ENCODE results near the gene SH2D3C. TPM values are rescaled to one million over a fixed set of nuclear protein-coding genes. Genes with fewer than 3 reads are reported as not detected.
"Not testable (repeated sequence)": the region's sequence is repeated elsewhere in the genome, so short reads cannot be mapped to it uniquely, and the experiment has no call there.

The SH2D3C gene
- total RNA-seq, 2 experiments from 2014 or later = 10.9 to 11.8 TPM

DNA sequence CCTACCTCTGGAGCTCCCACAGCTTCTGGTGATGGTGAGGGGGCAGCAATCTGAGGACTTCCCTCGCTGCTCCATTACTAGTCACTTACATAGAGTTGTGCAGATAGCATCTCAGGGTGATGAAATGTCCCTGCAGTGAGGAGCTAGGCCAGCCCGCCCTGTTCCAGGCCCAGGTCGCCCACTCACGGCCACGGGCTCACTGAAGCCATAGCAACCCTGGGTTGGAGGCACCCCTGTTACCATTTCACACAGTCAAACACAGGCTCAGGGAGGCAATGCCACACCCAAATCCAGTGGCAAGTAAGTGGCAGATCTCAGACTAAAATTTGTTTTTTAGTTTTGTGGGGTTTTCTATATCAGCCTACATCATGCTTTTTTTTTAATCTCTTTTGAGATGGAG lies 19.6 kb downstream of the SH2D3C start:
- H3K9me3 Mint-ChIP-seq = no peaks in the 10 kb centered on the region
- ATAC-seq (ENCODE audit: poor library complexity) (no peak), DNase-seq (no peak)
- peak overlapping the region; percentile 21 for H3K27ac Mint-ChIP-seq
- Histone ChIP-seq H3K27ac (ENCODE audit: low read depth in 1 of 2, low read length in 2 of 2) (no peak overlapping the region), H3K9me3 (ENCODE audit: control insufficient read depth in 1 of 2, insufficient read depth in 1 of 2, low read length in 2 of 2) (no peaks in the 10 kb centered on the region), H3K36me3 (ENCODE audit: insufficient read depth, low read length) (peaks cover 74% of the 10 kb centered on the region), H3K27me3 (ENCODE audit: control insufficient read depth in 1 of 2, insufficient read depth in 2 of 2, low read length in 2 of 2) (no peaks in the 10 kb centered on the region), H3K4me1 (ENCODE audit: insufficient read depth, low read length) (peaks cover 25% of the 10 kb centered on the region), H3K4me3 (ENCODE audit: low read length) (no peak overlapping the region)
- H3K27me3 Mint-ChIP-seq = no peaks in the 10 kb centered on the region
- POLR2A ChIA-PET = no interaction called here
- H3K36me3 Mint-ChIP-seq (ENCODE audit: low read depth) = peaks cover 40% of the 10 kb centered on the region
- intact Hi-C loops (cut with DNase I, micrococcal nuclease) = no loop called here
- no peak overlapping the region for H3K4me3 Mint-ChIP-seq
- TF ChIP-seq, protein P1, sequence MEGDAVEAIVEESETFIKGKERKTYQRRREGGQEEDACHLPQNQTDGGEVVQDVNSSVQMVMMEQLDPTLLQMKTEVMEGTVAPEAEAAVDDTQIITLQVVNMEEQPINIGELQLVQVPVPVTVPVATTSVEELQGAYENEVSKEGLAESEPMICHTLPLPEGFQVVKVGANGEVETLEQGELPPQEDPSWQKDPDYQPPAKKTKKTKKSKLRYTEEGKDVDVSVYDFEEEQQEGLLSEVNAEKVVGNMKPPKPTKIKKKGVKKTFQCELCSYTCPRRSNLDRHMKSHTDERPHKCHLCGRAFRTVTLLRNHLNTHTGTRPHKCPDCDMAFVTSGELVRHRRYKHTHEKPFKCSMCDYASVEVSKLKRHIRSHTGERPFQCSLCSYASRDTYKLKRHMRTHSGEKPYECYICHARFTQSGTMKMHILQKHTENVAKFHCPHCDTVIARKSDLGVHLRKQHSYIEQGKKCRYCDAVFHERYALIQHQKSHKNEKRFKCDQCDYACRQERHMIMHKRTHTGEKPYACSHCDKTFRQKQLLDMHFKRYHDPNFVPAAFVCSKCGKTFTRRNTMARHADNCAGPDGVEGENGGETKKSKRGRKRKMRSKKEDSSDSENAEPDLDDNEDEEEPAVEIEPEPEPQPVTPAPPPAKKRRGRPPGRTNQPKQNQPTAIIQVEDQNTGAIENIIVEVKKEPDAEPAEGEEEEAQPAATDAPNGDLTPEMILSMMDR (IDR thresholded peaks at IDR 0.05) = no peak
- H3K4me1 Mint-ChIP-seq (ENCODE audit: low read depth) = peaks cover 21% of the 10 kb centered on the region
- CTCF ChIA-PET = no interaction called here

DNA sequence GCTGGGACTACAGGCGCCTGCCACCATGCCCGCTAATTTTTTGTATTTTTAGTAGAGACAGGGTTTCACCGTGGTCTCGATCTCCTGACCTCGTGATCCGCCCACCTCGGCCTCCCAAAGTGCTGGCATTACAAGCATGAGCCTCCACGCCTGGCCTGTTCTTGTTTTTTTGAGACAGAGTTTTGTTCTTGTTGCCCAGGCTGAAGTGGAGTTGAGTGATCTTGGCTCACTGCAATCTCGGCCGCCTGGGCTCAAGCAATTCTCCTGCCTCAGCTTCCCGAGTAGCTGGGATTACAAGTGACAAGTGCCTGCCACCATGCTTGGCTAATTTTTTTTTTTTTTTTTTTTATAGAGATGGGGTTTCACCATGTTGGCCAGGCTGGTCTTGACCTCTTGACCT lies 21.7 kb downstream of the SH2D3C start:
- intact Hi-C loops (cut with DNase I, micrococcal nuclease); H3K4me1 ChIP-seq (ENCODE audit: insufficient read depth, low read length); H3K9me3 ChIP-seq (ENCODE audit: control insufficient read depth in 1 of 2, insufficient read depth in 1 of 2, low read length in 2 of 2); H3K9me3 Mint-ChIP-seq; H3K27ac ChIP-seq (ENCODE audit: low read depth in 1 of 2, low read length in 2 of 2); DNase-seq; H3K4me3 ChIP-seq (ENCODE audit: low read length); H3K4me3 Mint-ChIP-seq; H3K27me3 ChIP-seq (ENCODE audit: control insufficient read depth in 1 of 2, insufficient read depth in 2 of 2, low read length in 2 of 2); H3K4me1 Mint-ChIP-seq (ENCODE audit: low read depth); ATAC-seq (ENCODE audit: poor library complexity); H3K27me3 Mint-ChIP-seq; H3K27ac Mint-ChIP-seq: not testable (repeated sequence)
- H3K36me3 ChIP-seq (ENCODE audit: insufficient read depth, low read length) = peaks cover 68% of the 10 kb centered on the region
- H3K36me3 Mint-ChIP-seq (ENCODE audit: low read depth) = peaks cover 39% of the 10 kb centered on the region
- ChIA-PET CTCF (interaction anchor here (0.6 to 1.1 kb wide), 4 partner anchors 21 to 137 kb away, joined by 3 to 4 read pairs (median 3); no protein-coding TSS in a partner anchor), POLR2A (interaction anchor here (1.8 kb wide), 1 partner anchor 29 kb away, joined by 7 read pairs; the partner anchor contains the start of gene CDK9)

DNA sequence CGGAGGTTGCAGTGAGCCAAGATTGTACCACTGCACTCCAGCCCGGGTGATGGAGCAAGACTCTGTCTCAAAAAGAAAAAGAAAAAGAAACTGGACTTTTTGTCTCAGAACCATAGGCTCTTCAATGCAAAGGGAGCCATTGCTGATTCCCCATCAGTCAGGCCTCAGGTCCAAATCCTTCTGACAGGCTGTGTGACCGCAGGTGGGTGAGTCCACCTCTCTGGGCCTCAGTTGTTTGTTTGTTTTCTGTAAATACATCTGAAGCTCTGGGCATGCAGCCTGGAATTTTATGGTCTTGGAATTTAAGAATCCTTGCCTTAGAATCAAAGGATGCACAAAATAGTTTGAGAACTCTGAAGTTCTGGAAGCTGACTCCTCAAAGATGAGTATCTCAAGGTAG lies 22.2 kb downstream of the SH2D3C start:
- DNase-seq = no peak
- H3K36me3 Mint-ChIP-seq (ENCODE audit: low read depth) = peaks cover 42% of the 10 kb centered on the region
- intact Hi-C loops (cut with DNase I, micrococcal nuclease) = no loop called here
- no peaks in the 10 kb centered on the region for H3K9me3 ChIP-seq (ENCODE audit: control insufficient read depth in 1 of 2, insufficient read depth in 1 of 2, low read length in 2 of 2)
- ChIA-PET POLR2A (interaction anchor here (1.8 kb wide), 1 partner anchor 29 kb away, joined by 7 read pairs; the partner anchor contains the start of gene CDK9), CTCF (interaction anchor here (0.7 to 1.1 kb wide), 3 partner anchors 21 to 137 kb away, joined by 3 to 4 read pairs (median 3); no protein-coding TSS in a partner anchor)
- no peaks in the 10 kb centered on the region for H3K27me3 ChIP-seq (ENCODE audit: control insufficient read depth in 1 of 2, insufficient read depth in 2 of 2, low read length in 2 of 2)
- H3K27me3 Mint-ChIP-seq = no peaks in the 10 kb centered on the region
- H3K36me3 ChIP-seq (ENCODE audit: insufficient read depth, low read length) = peaks cover 68% of the 10 kb centered on the region
- H3K4me3 ChIP-seq (ENCODE audit: low read length) = no peak overlapping the region
- no peak for ATAC-seq (ENCODE audit: poor library complexity)
- H3K27ac ChIP-seq (ENCODE audit: low read depth in 1 of 2, low read length in 2 of 2) = no peak overlapping the region
- H3K9me3 Mint-ChIP-seq = no peaks in the 10 kb centered on the region
- H3K4me1 ChIP-seq (ENCODE audit: insufficient read depth, low read length) = peaks cover 9% of the 10 kb centered on the region
- H3K27ac Mint-ChIP-seq = no peak overlapping the region
- H3K4me3 Mint-ChIP-seq = no peak overlapping the region
- H3K4me1 Mint-ChIP-seq (ENCODE audit: low read depth) = peaks cover 9% of the 10 kb centered on the region
- TF ChIP-seq, protein P1 (IDR thresholded peaks at IDR 0.05) = no peak

Measured in CD4-positive, alpha-beta T cell (primary cell).